Osteoblast (primary cell): ENCODE measurements around the gene H2BW2. TPM values are rescaled to one million over a fixed set of nuclear protein-coding genes. Genes with fewer than 3 reads are reported as not detected.
A peak's percentile ranks its signal among the peaks of the same experiment; 100 is the strongest.

Source experiments
- DNase-seq: peaks from one replicate; pipeline ENCODE4 v3.0.0; 2011; ENCODE audit warnings: low spot score, mixed read lengths; ENCODE audit not compliant: insufficient read length; ENCODE audit errors: missing footprints
- H2AFZ ChIP-seq: 2 replicates; pipeline ENCODE4 v1.6.0; 2011; ENCODE audit warnings: mild to moderate bottlenecking, low read length
- H3K27ac ChIP-seq: 2 replicates; pipeline ENCODE4 v1.5.1; 2011; ENCODE audit warnings: mild to moderate bottlenecking, low read depth, low read length, moderate library complexity
- H3K27me3 ChIP-seq: 2 replicates; pipeline ENCODE4 v1.6.0; 2012; ENCODE audit warnings: mild to moderate bottlenecking, control low read depth, inconsistent platforms, low read length, moderate library complexity; ENCODE audit not compliant: insufficient read depth
- H3K36me3 ChIP-seq: 2 replicates; pipeline ENCODE4 v1.5.1; 2011; ENCODE audit warnings: mild to moderate bottlenecking, low read length, control low read depth, moderate library complexity; ENCODE audit not compliant: insufficient read depth
- H3K4me1 ChIP-seq: 2 replicates; pipeline ENCODE4 v1.5.1; 2011; ENCODE audit warnings: mild to moderate bottlenecking, low read length, control low read depth, moderate library complexity; ENCODE audit not compliant: insufficient read depth
- H3K4me2 ChIP-seq: 2 replicates; pipeline ENCODE4 v1.6.0; 2011; ENCODE audit warnings: mild to moderate bottlenecking, low read length; ENCODE audit not compliant: insufficient read depth
- H3K4me3 ChIP-seq: fragments of 200-600 bp; sonication (generic); 3 replicates; pipeline ENCODE4 v1.5.1; 2012; ENCODE audit warnings: mild to moderate bottlenecking, low read length, inconsistent platforms; ENCODE audit not compliant: insufficient read depth
- H3K79me2 ChIP-seq: 2 replicates; pipeline ENCODE4 v1.6.0; 2012; ENCODE audit warnings: mild to moderate bottlenecking, low read length, control low read depth, inconsistent platforms; ENCODE audit not compliant: insufficient read depth
- H3K9me3 ChIP-seq: 2 replicates; pipeline ENCODE4 v1.5.1; 2011; ENCODE audit warnings: low read depth, low read length, control low read depth
- H4K20me1 ChIP-seq: 2 replicates; pipeline ENCODE4 v1.6.0; 2012; ENCODE audit warnings: mild to moderate bottlenecking, low read length, control low read depth; ENCODE audit not compliant: insufficient read depth
- total RNA-seq: library from RNA; depleted of rRNA; stranded (reverse); fragments of >200 nt; gene quantifications from 2 replicates; pipeline ENCODE4 v1.2.3, GENCODE V29; 2012
- TF ChIP-seq, protein P1 (sequence below): IDR thresholded peaks from 2 replicates; pipeline ENCODE4 v1.5.1; 2011; ENCODE audit warnings: mild to moderate bottlenecking, low read depth, low read length, moderate library complexity; ENCODE audit errors: extremely low read depth

H2BW2 gene
- total RNA-seq, 1 donor, result not detected

DNA sequence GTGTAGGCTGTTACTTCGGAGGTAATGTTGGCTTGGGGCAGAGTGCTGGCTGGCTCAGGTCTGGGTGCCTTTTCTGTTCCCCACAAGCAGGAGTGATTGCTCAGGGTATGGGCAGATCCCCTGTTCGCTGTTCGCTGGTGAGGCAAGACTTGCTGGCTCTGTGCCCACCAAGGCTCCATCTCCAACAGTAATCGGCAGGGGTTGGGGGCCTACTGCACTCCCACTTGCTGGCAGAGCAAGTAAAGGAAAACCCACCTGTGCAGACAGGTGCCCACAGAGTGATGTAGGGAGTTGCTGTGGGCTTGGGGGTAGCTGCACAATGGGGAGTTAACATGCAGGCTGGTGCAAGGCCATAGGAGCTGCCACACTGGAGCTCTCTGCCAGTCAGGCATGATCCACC lies 44.3 kb downstream of the H2BW2 start:
- TF ChIP-seq, protein P1, sequence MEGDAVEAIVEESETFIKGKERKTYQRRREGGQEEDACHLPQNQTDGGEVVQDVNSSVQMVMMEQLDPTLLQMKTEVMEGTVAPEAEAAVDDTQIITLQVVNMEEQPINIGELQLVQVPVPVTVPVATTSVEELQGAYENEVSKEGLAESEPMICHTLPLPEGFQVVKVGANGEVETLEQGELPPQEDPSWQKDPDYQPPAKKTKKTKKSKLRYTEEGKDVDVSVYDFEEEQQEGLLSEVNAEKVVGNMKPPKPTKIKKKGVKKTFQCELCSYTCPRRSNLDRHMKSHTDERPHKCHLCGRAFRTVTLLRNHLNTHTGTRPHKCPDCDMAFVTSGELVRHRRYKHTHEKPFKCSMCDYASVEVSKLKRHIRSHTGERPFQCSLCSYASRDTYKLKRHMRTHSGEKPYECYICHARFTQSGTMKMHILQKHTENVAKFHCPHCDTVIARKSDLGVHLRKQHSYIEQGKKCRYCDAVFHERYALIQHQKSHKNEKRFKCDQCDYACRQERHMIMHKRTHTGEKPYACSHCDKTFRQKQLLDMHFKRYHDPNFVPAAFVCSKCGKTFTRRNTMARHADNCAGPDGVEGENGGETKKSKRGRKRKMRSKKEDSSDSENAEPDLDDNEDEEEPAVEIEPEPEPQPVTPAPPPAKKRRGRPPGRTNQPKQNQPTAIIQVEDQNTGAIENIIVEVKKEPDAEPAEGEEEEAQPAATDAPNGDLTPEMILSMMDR, result no peak
- Histone ChIP-seq H3K36me3 (no peaks in the 10 kb centered on the region), H3K4me2 (no peak overlapping the region), H2AFZ (no peak overlapping the region), H3K27ac (no peak overlapping the region), H3K9me3 (no peaks in the 10 kb centered on the region), H3K79me2 (no peaks in the 10 kb centered on the region), H3K27me3 (peaks cover 8% of the 10 kb centered on the region), H4K20me1 (no peaks in the 10 kb centered on the region), H3K4me1 (no peaks in the 10 kb centered on the region), H3K4me3 (no peak overlapping the region)
- no peak for DNase-seq

DNA sequence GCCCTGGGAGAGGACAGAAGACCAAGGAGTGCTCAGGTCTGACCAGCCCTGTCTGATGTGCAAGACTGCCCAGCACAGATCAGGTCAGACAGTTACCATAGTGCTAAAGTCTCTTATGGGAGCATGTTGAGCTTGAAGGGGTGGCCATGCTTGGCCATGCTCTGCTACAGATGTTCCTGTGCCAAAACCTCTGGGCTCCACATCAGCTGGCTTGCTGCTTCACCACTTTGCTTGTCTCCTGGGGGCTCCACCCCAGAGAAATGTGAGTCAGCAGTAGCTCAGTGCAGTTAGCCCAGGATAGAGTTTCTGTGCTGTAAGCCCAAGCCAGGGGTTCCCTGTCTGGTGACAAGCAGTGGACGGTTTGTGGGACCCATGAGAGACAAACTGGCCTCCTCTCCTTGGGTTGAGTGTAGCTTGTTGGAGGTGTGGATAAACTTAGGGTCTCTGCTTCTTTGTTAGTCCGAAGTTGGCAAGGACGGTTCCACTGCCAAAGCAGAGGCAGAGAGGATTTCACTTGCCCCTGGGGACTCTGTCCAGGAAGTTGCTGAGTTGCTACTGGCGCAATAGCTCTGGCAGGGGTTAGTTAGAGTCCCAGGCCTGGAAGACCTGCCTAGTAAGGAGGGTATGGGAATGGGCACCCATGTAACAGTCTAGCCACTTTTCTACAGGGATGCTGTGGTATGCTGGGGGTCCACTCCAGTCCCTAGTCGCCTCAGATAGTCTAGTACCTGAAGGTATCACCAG lies 45.0 kb downstream of the H2BW2 start:
- Histone ChIP-seq H3K4me2 (peak overlapping the region; percentile 50), H3K9me3 (no peaks in the 10 kb centered on the region), H3K4me1 (no peaks in the 10 kb centered on the region), H3K4me3 (no peak overlapping the region), H2AFZ (no peak overlapping the region), H3K27ac (no peak overlapping the region), H3K27me3 (peaks cover 8% of the 10 kb centered on the region), H3K36me3 (no peaks in the 10 kb centered on the region), H4K20me1 (no peaks in the 10 kb centered on the region), H3K79me2 (no peaks in the 10 kb centered on the region)
- no peak for DNase-seq
- TF ChIP-seq, protein P1, result no peak

DNA sequence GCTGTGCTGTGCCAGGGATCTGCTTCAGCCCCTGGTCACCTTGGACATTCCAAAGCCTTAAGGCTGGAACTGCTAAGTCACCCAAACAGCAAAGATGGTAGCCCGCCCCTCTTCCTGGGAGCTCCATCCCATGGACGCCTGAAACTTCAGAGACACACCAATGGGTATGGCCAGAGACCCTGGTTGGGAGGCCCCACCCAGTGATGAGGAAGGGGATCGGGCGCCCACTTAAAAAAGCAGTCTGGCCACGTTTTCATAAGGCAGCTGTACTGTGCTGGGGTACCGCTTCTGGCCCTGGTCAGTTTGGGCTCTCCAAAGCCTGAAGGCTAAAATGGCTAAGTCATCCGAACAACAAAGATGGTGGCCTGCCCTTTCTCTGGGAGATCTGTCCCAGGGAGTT lies 45.7 kb downstream of the H2BW2 start:
- no peak for DNase-seq
- H3K9me3 ChIP-seq, result no peaks in the 10 kb centered on the region
- TF ChIP-seq, protein P1, result no peak
- H3K27ac ChIP-seq, result no peak overlapping the region
- no peak overlapping the region for H3K4me2 ChIP-seq
- H4K20me1 ChIP-seq, result no peaks in the 10 kb centered on the region
- no peaks in the 10 kb centered on the region for H3K36me3 ChIP-seq
- H3K4me1 ChIP-seq, result no peaks in the 10 kb centered on the region
- no peak overlapping the region for H3K4me3 ChIP-seq
- peaks cover 9% of the 10 kb centered on the region for H3K27me3 ChIP-seq
- H2AFZ ChIP-seq, result no peak overlapping the region
- H3K79me2 ChIP-seq, result no peaks in the 10 kb centered on the region

DNA sequence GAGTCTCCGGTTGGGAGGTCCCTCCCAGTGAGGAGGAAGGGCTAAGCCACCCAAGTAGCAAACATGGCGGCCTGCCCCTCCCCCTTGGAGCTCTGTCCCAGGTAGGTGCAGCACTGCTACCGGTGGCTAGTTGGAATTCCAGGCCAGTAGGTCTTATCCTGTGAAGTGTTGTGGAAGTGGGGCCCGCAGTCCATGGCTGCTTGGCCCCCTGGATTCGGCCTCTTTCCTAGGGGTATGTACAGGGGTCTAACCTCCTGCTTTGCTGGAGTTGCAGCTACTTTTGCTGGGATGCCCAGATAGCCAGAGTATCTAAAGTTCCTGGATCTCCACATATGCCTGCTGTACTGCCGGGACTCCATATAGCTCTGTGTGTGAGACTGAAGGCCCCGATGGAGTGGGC lies 46.2 kb downstream of the H2BW2 start:
- H3K36me3 ChIP-seq, result no peaks in the 10 kb centered on the region
- no peak overlapping the region for H2AFZ ChIP-seq
- peaks cover 13% of the 10 kb centered on the region for H3K27me3 ChIP-seq
- H3K4me1 ChIP-seq, result no peaks in the 10 kb centered on the region
- TF ChIP-seq, protein P1, result no peak
- DNase-seq, result no peak
- H3K27ac ChIP-seq, result no peak overlapping the region
- no peaks in the 10 kb centered on the region for H3K79me2 ChIP-seq
- H3K4me3 ChIP-seq, result no peak overlapping the region
- no peak overlapping the region for H3K4me2 ChIP-seq
- H3K9me3 ChIP-seq, result no peaks in the 10 kb centered on the region
- H4K20me1 ChIP-seq, result no peaks in the 10 kb centered on the region

Other genes with a start within 250 kb of the H2BW2 start
- gene RAB9B, start 207.7 kb upstream of the H2BW2 start, total RNA-seq, result 1.1 and 1.8 TPM in 2 replicates
- gene TMSB15B, start 77.3 kb upstream of the H2BW2 start, total RNA-seq, result 3.8 and 4.0 TPM in 2 replicates
- gene H2BW1, start 26.2 kb upstream of the H2BW2 start, total RNA-seq, result not detected in 2 replicates
- gene TMSB15C, start 36.3 kb downstream of the H2BW2 start, total RNA-seq, result 3.2 and 3.3 TPM in 2 replicates
- gene ZCCHC18, start 72.6 kb downstream of the H2BW2 start, total RNA-seq, result 0.29 and 1.1 TPM in 2 replicates
- gene SLC25A53, start 117.1 kb downstream of the H2BW2 start, total RNA-seq, result 7.6 and 8.5 TPM in 2 replicates
- 20.3 and 22.4 TPM in 2 replicates for gene FAM199X, start 126.5 kb downstream of the H2BW2 start, total RNA-seq
- gene ESX1, start 215.0 kb downstream of the H2BW2 start, total RNA-seq, result not detected in 2 replicates